Sigmoid colon (tissue), 4 donors: ENCODE data around the gene IGF2.

Experiments
- CTCF ChIP-seq, 4 experiments: fragments of 450-650 bp in 3 of 4; fragments of 200-600 bp in 1 of 4; IDR thresholded peaks; one replicate each; pipeline ENCODE4 v1.5.1; 2016 to 2019; ENCODE audit warnings: antibody characterized with exemption in 4 of 4, mild to moderate bottlenecking in 3 of 4, moderate library complexity in 2 of 4
- EP300 ChIP-seq, 4 donors: sonication (generic); formaldehyde crosslinking; IDR thresholded peaks; one replicate each; pipeline ENCODE4 v1.6.1; 2017; ENCODE audit warnings: antibody characterized with exemption in 4 of 4
- POLR2AphosphoS5 ChIP-seq, 4 donors: sonication (generic); formaldehyde crosslinking; IDR thresholded peaks; one replicate each; pipeline ENCODE4 v1.6.1; 2017; ENCODE audit warnings: antibody characterized with exemption in 4 of 4

DNA sequence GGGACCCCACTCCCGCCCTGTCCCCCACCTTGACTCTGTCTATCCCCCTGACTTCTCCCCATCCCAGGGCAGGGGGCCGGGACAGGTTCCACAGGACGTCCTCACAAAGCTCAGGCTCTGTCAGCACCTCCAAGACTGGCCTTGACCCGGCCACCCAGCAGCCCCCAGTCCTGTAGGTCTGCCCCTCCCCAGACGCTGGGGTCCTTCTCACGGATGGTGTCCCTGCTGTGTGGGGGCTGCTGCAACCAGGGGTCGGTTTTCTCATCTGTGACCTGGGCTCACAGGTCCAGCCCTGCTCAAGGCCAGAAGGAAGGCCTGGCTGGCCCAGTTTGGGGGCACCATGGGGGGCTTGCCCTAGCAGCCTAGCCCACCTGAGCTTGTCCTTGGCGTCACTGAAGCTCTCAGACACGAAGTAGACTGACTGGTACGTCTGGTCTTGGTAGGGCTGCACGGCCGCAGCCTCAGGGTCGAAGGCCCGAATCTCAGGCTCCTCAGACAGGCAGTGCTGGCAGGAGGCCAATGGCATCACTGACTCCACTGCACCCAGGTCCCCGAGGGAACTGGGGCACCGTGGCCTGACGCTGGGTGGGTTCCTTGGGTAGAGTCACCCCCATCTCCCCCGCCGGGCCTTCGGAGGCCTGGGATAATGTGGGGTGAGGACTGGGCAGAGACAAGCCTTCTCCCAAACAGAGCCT is 25.8 kb upstream of the IGF2 start:
- TF ChIP-seq CTCF (IDR thresholded peaks at IDR 0.05), result no peak
- TF ChIP-seq EP300 (IDR thresholded peaks at IDR 0.05), result no peak
- no peak for TF ChIP-seq POLR2AphosphoS5 (IDR thresholded peaks at IDR 0.05)
